GM18858 (cell line): ENCODE measurements around the gene IFNAR2.

Experiments
- ATAC-seq: cut with Tn5 transposase; IDR thresholded peaks from one replicate; pipeline ENCODE4 v1.9.1; 2021; ENCODE audit not compliant: unreplicated experiment

IFNAR2 gene

GRCh38 chr21:33229784-33230544, at the start of gene IFNAR2:
TSS of gene IFNAR2 (plus strand) at chr21:33229938. CDS start at chr21:33241923, 11,985 bp downstream.
- ATAC-seq: no peak

GRCh38 chr21:33185852-33186251, 43.9 kb upstream of the IFNAR2 start:
- no peak for ATAC-seq

GRCh38 chr21:33187276-33187675, 42.5 kb upstream of the IFNAR2 start:
- no peak for ATAC-seq

- ATAC-seq: no peak
These were observed 40.5 kb upstream of the IFNAR2 start for GRCh38 chr21:33189237-33189636.

- ATAC-seq: no peak
These were observed 39.9 kb upstream of the IFNAR2 start for GRCh38 chr21:33189824-33190223.

GRCh38 chr21:33196941-33197374, 32.8 kb upstream of the IFNAR2 start:
- no peak for ATAC-seq

- no peak for ATAC-seq
These were observed 32.2 kb upstream of the IFNAR2 start for GRCh38 chr21:33197496-33197895.

- no peak for ATAC-seq
These were observed 31.2 kb upstream of the IFNAR2 start for GRCh38 chr21:33198346-33199099.

- no peak for ATAC-seq
These were observed 30.7 kb upstream of the IFNAR2 start for GRCh38 chr21:33199100-33199464.

GRCh38 chr21:33199516-33200217, 30.1 kb upstream of the IFNAR2 start:
- ATAC-seq: peak; percentile 71

GRCh38 chr21:33201956-33202355, 27.8 kb upstream of the IFNAR2 start:
- ATAC-seq: no peak

GRCh38 chr21:33202464-33203363, 27.0 kb upstream of the IFNAR2 start:
- no peak for ATAC-seq

GRCh38 chr21:33203371-33203724, 26.4 kb upstream of the IFNAR2 start:
- ATAC-seq: no peak

- no peak for ATAC-seq
These were observed 24.3 kb upstream of the IFNAR2 start for GRCh38 chr21:33205476-33205875.

GRCh38 chr21:33206771-33207281, 22.9 kb upstream of the IFNAR2 start:
- ATAC-seq: no peak

GRCh38 chr21:33207449-33208149, 22.1 kb upstream of the IFNAR2 start:
- ATAC-seq: no peak

GRCh38 chr21:33208534-33208933, 21.2 kb upstream of the IFNAR2 start:
- ATAC-seq: no peak

- ATAC-seq: no peak
These were observed 18.4 kb upstream of the IFNAR2 start for GRCh38 chr21:33211305-33211704.

- ATAC-seq: no peak
These were observed 18.0 kb upstream of the IFNAR2 start for GRCh38 chr21:33211732-33212131.
